ENCODE measurements around the gene S100A12.

- TF ChIP-seq CTCF (conservative IDR thresholded peaks at IDR 0.05; ENCODE audit: low read length) (no peak), EZH2phosphoT487 (IDR thresholded peaks at IDR 0.05; ENCODE audit: borderline replicate concordance, low read depth, low read length) (no peak)
Measured at GRCh38 chr1:153363641-153364040, 11.8 kb downstream of the S100A12 start.

Measured in OCI-LY7 (cell line).